ENCODE results near the gene PCDHB16. TPM values are rescaled to one million over a fixed set of nuclear protein-coding genes. Genes with fewer than 3 reads are reported as not detected.
A peak's percentile ranks its signal among the peaks of the same experiment; 100 is the strongest.

PCDHB16 gene
- total and polyA plus RNA-seq, 2 of the 13 experiments (the other 11 are each of a cell fraction or from before 2014, with no cell fraction given): 0.60 to 0.66 TPM

DNA sequence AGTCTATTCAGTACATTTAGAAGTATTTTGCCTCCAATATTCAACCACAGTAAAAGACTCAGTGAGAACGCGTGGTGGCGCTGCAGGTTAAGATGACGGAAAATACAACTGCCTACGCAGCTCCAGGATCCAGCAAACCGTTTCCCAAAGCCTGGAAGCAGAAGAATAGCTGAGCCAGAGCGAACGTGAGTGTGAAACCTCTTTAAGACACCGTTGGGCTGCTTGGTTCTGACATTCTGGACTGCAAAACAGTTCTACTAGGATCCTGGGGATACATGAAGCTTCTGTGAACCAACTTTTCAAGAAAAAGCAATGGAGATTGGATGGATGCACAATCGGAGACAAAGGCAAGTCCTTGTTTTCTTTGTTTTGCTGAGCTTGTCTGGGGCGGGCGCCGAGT lies at the start of gene PCDHB16 (continued):
- no peak for TF ChIP-seq TCF12 (IDR thresholded peaks at IDR 0.05)
- no peak for TF ChIP-seq TCF12 (CRISPR knock-in tag; IDR thresholded peaks at IDR 0.05)
- no peak for TF ChIP-seq IKZF1 (IDR thresholded peaks at IDR 0.05)
- no peak for TF ChIP-seq ZNF350 (CRISPR knock-in tag; IDR thresholded peaks at IDR 0.05; ENCODE audit: borderline replicate concordance, low read depth)
- no peak for TF ChIP-seq ZNF232 (CRISPR knock-in tag; IDR thresholded peaks at IDR 0.05; ENCODE audit: borderline replicate concordance)
- no peak for TF ChIP-seq RFX1 (IDR thresholded peaks at IDR 0.05)
- TF ChIP-seq, protein P1, sequence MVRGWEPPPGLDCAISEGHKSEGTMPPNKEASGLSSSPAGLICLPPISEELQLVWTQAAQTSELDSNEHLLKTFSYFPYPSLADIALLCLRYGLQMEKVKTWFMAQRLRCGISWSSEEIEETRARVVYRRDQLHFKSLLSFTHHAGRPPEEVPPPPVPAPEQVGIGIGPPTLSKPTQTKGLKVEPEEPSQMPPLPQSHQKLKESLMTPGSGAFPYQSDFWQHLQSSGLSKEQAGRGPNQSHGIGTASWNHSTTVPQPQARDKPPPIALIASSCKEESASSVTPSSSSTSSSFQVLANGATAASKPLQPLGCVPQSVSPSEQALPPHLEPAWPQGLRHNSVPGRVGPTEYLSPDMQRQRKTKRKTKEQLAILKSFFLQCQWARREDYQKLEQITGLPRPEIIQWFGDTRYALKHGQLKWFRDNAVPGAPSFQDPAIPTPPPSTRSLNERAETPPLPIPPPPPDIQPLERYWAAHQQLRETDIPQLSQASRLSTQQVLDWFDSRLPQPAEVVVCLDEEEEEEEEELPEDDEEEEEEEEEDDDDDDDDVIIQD (CRISPR knock-in tag; IDR thresholded peaks at IDR 0.05; ENCODE audit: low read depth): 0 out of 2 replicates have a peak, but pooled peaks have one; percentile 38
- no peak for TF ChIP-seq ZNF766 (CRISPR knock-in tag; IDR thresholded peaks at IDR 0.05; ENCODE audit: borderline replicate concordance)
- TF ChIP-seq ZNF263 (CRISPR knock-in tag; IDR thresholded peaks at IDR 0.05): no peak
- no peak for TF ChIP-seq GPBP1L1 (CRISPR knock-in tag; IDR thresholded peaks at IDR 0.05)
- TF ChIP-seq RFX5 (IDR thresholded peaks at IDR 0.05; ENCODE audit: low read depth, low read length): no peak
- no peak for TF ChIP-seq SNAPC4 (CRISPR knock-in tag; IDR thresholded peaks at IDR 0.05)
- TF ChIP-seq ZNF496 (CRISPR knock-in tag; IDR thresholded peaks at IDR 0.05; ENCODE audit: insufficient replicate concordance): no peak
- no peak for TF ChIP-seq RBM39 (IDR thresholded peaks at IDR 0.05; ENCODE audit: low read depth, low read length, poor library complexity, severe bottlenecking)
- TF ChIP-seq MED1 (CRISPR knock-in tag; IDR thresholded peaks at IDR 0.05): 0 out of 2 replicates have a peak, but pooled peaks have one; percentile 27
- TF ChIP-seq TBL1XR1 (IDR thresholded peaks at IDR 0.05; ENCODE audit: borderline replicate concordance, low read length, partially characterized antibody): no peak
- TF ChIP-seq CENPBD1 (CRISPR knock-in tag; IDR thresholded peaks at IDR 0.05; ENCODE audit: borderline replicate concordance, low read depth): no peak

Data from HepG2 (cell line).